ENCODE measurements around the gene SLC43A1. TPM values are rescaled to one million over a fixed set of nuclear protein-coding genes. Genes with fewer than 3 reads are reported as not detected.

The SLC43A1 gene
- polyA plus RNA-seq, 2 donors: 2.5 to 3.7 TPM

GRCh38 chr11:57475671-57476046 is 39.8 kb downstream of the SLC43A1 start:
- Histone ChIP-seq H3K4me3 (ENCODE audit: low read depth in 1 of 2, low read length in 2 of 2) (peak overlapping the region in 1 of 2 donors; percentile 37), H3K27ac (ENCODE audit: low read depth in 2 of 2, low read length in 1 of 2) (no peak overlapping the region), H3K4me1 (ENCODE audit: control insufficient read depth in 2 of 2, insufficient read depth in 2 of 2, low read length in 1 of 2) (peaks cover 0 to 20% of the 10 kb centered on the region in 2 donors), H3K27me3 (ENCODE audit: control insufficient read depth in 1 of 2, insufficient read depth in 2 of 2, low read length in 2 of 2) (no peaks in the 10 kb centered on the region), H3K36me3 (ENCODE audit: control insufficient read depth in 2 of 2, insufficient read depth in 2 of 2, low read length in 1 of 2) (no peaks in the 10 kb centered on the region), H3K9me3 (ENCODE audit: control insufficient read depth in 2 of 2, insufficient read depth in 1 of 2, low read depth in 1 of 2, low read length in 1 of 2) (no peaks in the 10 kb centered on the region)
- WGBS, 2 donors: 53 to 64% methylated on average over 5 of the region's 5 CpGs

DNA sequence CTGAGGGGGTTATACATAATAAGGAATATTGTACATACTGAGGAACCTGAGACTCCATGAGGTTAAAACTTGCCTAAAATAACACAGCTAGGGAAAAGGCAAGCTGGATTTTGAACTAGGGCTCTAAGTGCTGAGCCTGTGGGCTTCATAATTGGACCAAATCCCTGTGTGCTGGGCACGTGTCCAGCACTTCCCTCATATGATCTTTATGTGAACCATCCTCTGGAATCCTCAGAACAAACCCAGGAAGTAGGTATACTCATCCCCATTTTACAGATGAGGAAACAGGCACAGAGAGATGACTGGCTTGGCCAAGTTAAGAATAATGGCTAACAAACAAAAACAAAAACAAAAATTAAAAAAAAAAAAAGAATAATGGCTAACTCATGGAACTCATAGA is 40.3 kb downstream of the SLC43A1 start:
- H3K9me3 ChIP-seq (ENCODE audit: control insufficient read depth in 2 of 2, insufficient read depth in 1 of 2, low read depth in 1 of 2, low read length in 1 of 2): no peaks in the 10 kb centered on the region
- H3K36me3 ChIP-seq (ENCODE audit: control insufficient read depth in 2 of 2, insufficient read depth in 2 of 2, low read length in 1 of 2): no peaks in the 10 kb centered on the region
- 48 to 67% methylated on average over 1 of the region's 1 CpG for WGBS, 2 donors
- H3K4me1 ChIP-seq (ENCODE audit: control insufficient read depth in 2 of 2, insufficient read depth in 2 of 2, low read length in 1 of 2): peaks cover 0 to 20% of the 10 kb centered on the region in 2 donors
- no peak overlapping the region for H3K27ac ChIP-seq (ENCODE audit: low read depth in 2 of 2, low read length in 1 of 2)
- H3K27me3 ChIP-seq (ENCODE audit: control insufficient read depth in 1 of 2, insufficient read depth in 2 of 2, low read length in 2 of 2): no peaks in the 10 kb centered on the region
- no peak overlapping the region for H3K4me3 ChIP-seq (ENCODE audit: low read depth in 1 of 2, low read length in 2 of 2)

DNA sequence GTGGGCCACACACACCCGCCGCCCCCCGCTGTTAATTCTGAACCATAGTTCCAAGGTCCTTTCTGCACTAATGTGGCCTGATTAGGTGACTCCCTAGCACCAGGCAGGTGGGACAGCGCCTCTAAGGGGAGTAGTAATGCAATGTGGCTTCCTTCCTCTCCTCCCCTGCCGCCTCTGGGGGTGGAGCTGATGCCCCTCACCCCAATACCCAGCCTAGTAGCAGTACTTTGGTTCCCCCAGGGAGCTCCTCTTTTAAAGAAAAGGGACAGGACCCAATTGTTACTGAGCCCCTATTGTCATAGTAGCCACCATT is 40.7 kb downstream of the SLC43A1 start:
- no peak overlapping the region for H3K4me3 ChIP-seq (ENCODE audit: low read depth in 1 of 2, low read length in 2 of 2)
- H3K36me3 ChIP-seq (ENCODE audit: control insufficient read depth in 2 of 2, insufficient read depth in 2 of 2, low read length in 1 of 2): no peaks in the 10 kb centered on the region
- WGBS, 2 donors: 74 to 84% methylated on average over 5 of the region's 5 CpGs
- H3K4me1 ChIP-seq (ENCODE audit: control insufficient read depth in 2 of 2, insufficient read depth in 2 of 2, low read length in 1 of 2): peaks cover 0 to 20% of the 10 kb centered on the region in 2 donors
- H3K9me3 ChIP-seq (ENCODE audit: control insufficient read depth in 2 of 2, insufficient read depth in 1 of 2, low read depth in 1 of 2, low read length in 1 of 2): no peaks in the 10 kb centered on the region
- H3K27me3 ChIP-seq (ENCODE audit: control insufficient read depth in 1 of 2, insufficient read depth in 2 of 2, low read length in 2 of 2): no peaks in the 10 kb centered on the region
- no peak overlapping the region for H3K27ac ChIP-seq (ENCODE audit: low read depth in 2 of 2, low read length in 1 of 2)

DNA sequence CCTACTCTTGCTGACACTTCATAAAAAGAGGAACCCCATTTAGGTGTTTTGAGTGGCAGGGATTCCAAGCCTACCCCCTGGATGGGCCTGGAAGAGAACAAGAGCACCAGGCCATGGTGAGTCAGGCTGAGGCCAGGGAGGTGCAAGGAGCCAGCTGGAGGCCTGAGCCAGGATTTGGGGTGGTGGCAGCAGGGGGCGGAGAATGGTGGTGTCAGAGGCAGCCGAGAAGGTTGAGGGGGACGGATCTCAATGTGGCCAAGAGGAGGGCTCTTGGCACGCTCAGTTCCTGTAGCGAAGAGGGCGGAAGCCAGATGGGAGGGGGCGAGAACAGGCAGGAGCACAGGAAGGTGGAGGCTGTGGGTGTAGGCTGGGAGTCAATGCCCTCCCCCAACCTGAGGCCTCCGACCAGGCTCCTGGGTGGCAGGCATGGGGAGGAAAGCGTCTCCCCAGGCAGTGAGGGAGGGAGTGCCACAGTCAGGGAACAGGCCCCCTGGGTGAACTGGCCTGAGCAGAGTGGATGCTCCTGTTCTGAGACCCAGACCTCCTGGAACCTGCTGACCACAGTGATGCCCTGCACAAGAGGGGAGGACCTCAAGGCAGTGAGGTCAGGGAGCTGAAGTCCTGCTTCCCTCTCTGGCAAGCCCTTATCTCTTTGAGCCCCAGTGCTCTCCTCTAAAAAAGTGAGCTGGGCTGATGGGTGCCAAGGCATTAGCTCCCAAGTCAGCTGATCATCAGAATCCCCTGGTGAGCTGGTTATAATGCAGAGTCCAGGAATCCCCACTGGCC is 41.3 kb downstream of the SLC43A1 start:
- WGBS, 2 donors: 45 to 56% methylated on average over 9 of the region's 9 CpGs
- Histone ChIP-seq H3K9me3 (ENCODE audit: control insufficient read depth in 2 of 2, insufficient read depth in 1 of 2, low read depth in 1 of 2, low read length in 1 of 2) (no peaks in the 10 kb centered on the region), H3K4me1 (ENCODE audit: control insufficient read depth in 2 of 2, insufficient read depth in 2 of 2, low read length in 1 of 2) (peaks cover 0 to 20% of the 10 kb centered on the region in 2 donors), H3K27me3 (ENCODE audit: control insufficient read depth in 1 of 2, insufficient read depth in 2 of 2, low read length in 2 of 2) (no peaks in the 10 kb centered on the region), H3K27ac (ENCODE audit: low read depth in 2 of 2, low read length in 1 of 2) (no peak overlapping the region), H3K4me3 (ENCODE audit: low read depth in 1 of 2, low read length in 2 of 2) (no peak overlapping the region), H3K36me3 (ENCODE audit: control insufficient read depth in 2 of 2, insufficient read depth in 2 of 2, low read length in 1 of 2) (no peaks in the 10 kb centered on the region)

DNA sequence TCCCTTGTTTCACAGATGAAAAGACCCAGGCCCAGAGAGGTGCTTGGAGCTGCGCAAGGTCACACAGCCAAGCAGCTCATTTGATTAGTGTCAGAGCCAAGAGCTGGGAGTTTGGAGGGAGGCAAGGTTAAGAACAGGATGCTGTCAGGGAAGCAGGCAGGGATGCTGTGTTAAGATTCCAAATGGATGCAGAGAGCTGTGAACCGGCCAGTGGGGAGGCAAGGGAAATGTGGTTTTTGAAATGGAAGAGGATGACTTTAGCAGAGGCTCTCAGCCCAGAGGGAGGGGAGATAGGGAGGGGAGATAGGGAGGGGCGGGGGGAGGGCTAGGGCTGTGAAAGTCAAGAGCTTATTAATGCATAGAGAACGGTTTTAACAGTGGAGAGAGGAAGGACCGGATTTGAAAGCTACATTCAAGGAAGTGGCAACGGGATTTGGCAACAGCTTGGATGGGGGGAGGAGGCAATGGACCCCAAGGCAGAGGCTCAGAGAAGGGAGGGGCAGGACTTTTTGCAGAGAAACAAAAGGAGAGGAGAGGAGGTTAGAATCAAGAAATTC is 42.1 kb downstream of the SLC43A1 start:
- no peak overlapping the region for H3K4me3 ChIP-seq (ENCODE audit: low read depth in 1 of 2, low read length in 2 of 2)
- peaks cover 0 to 20% of the 10 kb centered on the region in 2 donors for H3K4me1 ChIP-seq (ENCODE audit: control insufficient read depth in 2 of 2, insufficient read depth in 2 of 2, low read length in 1 of 2)
- no peaks in the 10 kb centered on the region for H3K36me3 ChIP-seq (ENCODE audit: control insufficient read depth in 2 of 2, insufficient read depth in 2 of 2, low read length in 1 of 2)
- 61 to 63% methylated on average over 6 of the region's 6 CpGs for WGBS, 2 donors
- no peak overlapping the region for H3K27ac ChIP-seq (ENCODE audit: low read depth in 2 of 2, low read length in 1 of 2)
- no peaks in the 10 kb centered on the region for H3K27me3 ChIP-seq (ENCODE audit: control insufficient read depth in 1 of 2, insufficient read depth in 2 of 2, low read length in 2 of 2)
- H3K9me3 ChIP-seq (ENCODE audit: control insufficient read depth in 2 of 2, insufficient read depth in 1 of 2, low read depth in 1 of 2, low read length in 1 of 2): no peaks in the 10 kb centered on the region

GRCh38 chr11:57471496-57471895 is 44.0 kb downstream of the SLC43A1 start:
- WGBS, 2 donors: 82 to 91% methylated on average over 3 of the region's 3 CpGs
- Histone ChIP-seq H3K4me1 (ENCODE audit: control insufficient read depth in 2 of 2, insufficient read depth in 2 of 2, low read length in 1 of 2) (peaks cover 0 to 15% of the 10 kb centered on the region in 2 donors), H3K9me3 (ENCODE audit: control insufficient read depth in 2 of 2, insufficient read depth in 1 of 2, low read depth in 1 of 2, low read length in 1 of 2) (no peaks in the 10 kb centered on the region), H3K36me3 (ENCODE audit: control insufficient read depth in 2 of 2, insufficient read depth in 2 of 2, low read length in 1 of 2) (no peaks in the 10 kb centered on the region), H3K27ac (ENCODE audit: low read depth in 2 of 2, low read length in 1 of 2) (no peak overlapping the region), H3K27me3 (ENCODE audit: control insufficient read depth in 1 of 2, insufficient read depth in 2 of 2, low read length in 2 of 2) (no peaks in the 10 kb centered on the region), H3K4me3 (ENCODE audit: low read depth in 1 of 2, low read length in 2 of 2) (no peak overlapping the region)

- Histone ChIP-seq H3K27me3 (ENCODE audit: control insufficient read depth in 1 of 2, insufficient read depth in 2 of 2, low read length in 2 of 2) (no peaks in the 10 kb centered on the region), H3K9me3 (ENCODE audit: control insufficient read depth in 2 of 2, insufficient read depth in 1 of 2, low read depth in 1 of 2, low read length in 1 of 2) (no peaks in the 10 kb centered on the region), H3K27ac (ENCODE audit: low read depth in 2 of 2, low read length in 1 of 2) (no peak overlapping the region), H3K4me1 (ENCODE audit: control insufficient read depth in 2 of 2, insufficient read depth in 2 of 2, low read length in 1 of 2) (peaks cover 0 to 4% of the 10 kb centered on the region in 2 donors), H3K36me3 (ENCODE audit: control insufficient read depth in 2 of 2, insufficient read depth in 2 of 2, low read length in 1 of 2) (no peaks in the 10 kb centered on the region), H3K4me3 (ENCODE audit: low read depth in 1 of 2, low read length in 2 of 2) (no peak overlapping the region)
- 86% methylated on average over 5 of the region's 5 CpGs for WGBS, 2 donors
These were observed 46.2 kb downstream of the SLC43A1 start for GRCh38 chr11:57469268-57469667.

DNA sequence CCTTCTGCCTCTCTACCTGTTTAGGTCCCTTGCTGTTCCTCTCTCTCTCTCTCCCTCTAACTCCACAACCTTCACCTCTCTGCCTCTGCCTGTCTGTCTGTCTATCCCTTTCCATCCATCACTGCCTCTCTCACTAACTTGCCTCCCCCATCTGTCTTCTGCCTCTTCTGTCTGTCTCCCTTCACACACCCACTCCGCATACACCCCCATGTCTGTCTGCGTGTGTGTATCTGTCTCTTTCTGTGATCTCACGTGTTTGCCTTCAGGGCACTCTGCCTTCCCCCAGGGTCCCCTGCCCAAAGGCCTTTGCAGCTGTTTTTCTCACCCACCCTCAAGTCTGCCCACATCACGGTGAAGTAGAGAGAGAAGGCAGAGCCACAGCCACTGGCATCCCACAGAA is 47.2 kb downstream of the SLC43A1 start:
- Histone ChIP-seq H3K27ac (ENCODE audit: low read depth in 2 of 2, low read length in 1 of 2) (no peak overlapping the region), H3K4me1 (ENCODE audit: control insufficient read depth in 2 of 2, insufficient read depth in 2 of 2, low read length in 1 of 2) (peaks cover 0 to 2% of the 10 kb centered on the region in 2 donors), H3K27me3 (ENCODE audit: control insufficient read depth in 1 of 2, insufficient read depth in 2 of 2, low read length in 2 of 2) (no peaks in the 10 kb centered on the region), H3K4me3 (ENCODE audit: low read depth in 1 of 2, low read length in 2 of 2) (no peak overlapping the region), H3K9me3 (ENCODE audit: control insufficient read depth in 2 of 2, insufficient read depth in 1 of 2, low read depth in 1 of 2, low read length in 1 of 2) (no peaks in the 10 kb centered on the region), H3K36me3 (ENCODE audit: control insufficient read depth in 2 of 2, insufficient read depth in 2 of 2, low read length in 1 of 2) (no peaks in the 10 kb centered on the region)
- WGBS, 2 donors: 77 to 81% methylated on average over 4 of the region's 4 CpGs

- Histone ChIP-seq H3K4me3 (ENCODE audit: low read depth in 1 of 2, low read length in 2 of 2) (no peak overlapping the region), H3K9me3 (ENCODE audit: control insufficient read depth in 2 of 2, insufficient read depth in 1 of 2, low read depth in 1 of 2, low read length in 1 of 2) (no peaks in the 10 kb centered on the region), H3K27me3 (ENCODE audit: control insufficient read depth in 1 of 2, insufficient read depth in 2 of 2, low read length in 2 of 2) (no peaks in the 10 kb centered on the region), H3K4me1 (ENCODE audit: control insufficient read depth in 2 of 2, insufficient read depth in 2 of 2, low read length in 1 of 2) (peaks cover 0 to 2% of the 10 kb centered on the region in 2 donors), H3K27ac (ENCODE audit: low read depth in 2 of 2, low read length in 1 of 2) (no peak overlapping the region), H3K36me3 (ENCODE audit: control insufficient read depth in 2 of 2, insufficient read depth in 2 of 2, low read length in 1 of 2) (no peaks in the 10 kb centered on the region)
- WGBS, 2 donors: 83 to 87% methylated on average over 23 of the region's 23 CpGs
These were observed 47.9 kb downstream of the SLC43A1 start for GRCh38 chr11:57467508-57468157.

Data from esophagus (tissue), 2 donors.